DND-41 (cell line): ENCODE data around the gene RNF150.

ENCODE experiments used
- EZH2 ChIP-seq: IDR thresholded peaks from 3 replicates; pipeline ENCODE4 v1.6.1; 2012; ENCODE audit warnings: borderline replicate concordance, low read depth, mild to moderate bottlenecking, moderate library complexity, low read length, inconsistent platforms; ENCODE audit not compliant: severe bottlenecking
- TF ChIP-seq, protein P1 (sequence below): IDR thresholded peaks from 2 replicates; pipeline ENCODE4 v1.5.1; 2012; ENCODE audit warnings: borderline replicate concordance, low read length, moderate library complexity, mild to moderate bottlenecking; ENCODE audit not compliant: poor library complexity, severe bottlenecking; ENCODE audit errors: extremely low read depth

DNA sequence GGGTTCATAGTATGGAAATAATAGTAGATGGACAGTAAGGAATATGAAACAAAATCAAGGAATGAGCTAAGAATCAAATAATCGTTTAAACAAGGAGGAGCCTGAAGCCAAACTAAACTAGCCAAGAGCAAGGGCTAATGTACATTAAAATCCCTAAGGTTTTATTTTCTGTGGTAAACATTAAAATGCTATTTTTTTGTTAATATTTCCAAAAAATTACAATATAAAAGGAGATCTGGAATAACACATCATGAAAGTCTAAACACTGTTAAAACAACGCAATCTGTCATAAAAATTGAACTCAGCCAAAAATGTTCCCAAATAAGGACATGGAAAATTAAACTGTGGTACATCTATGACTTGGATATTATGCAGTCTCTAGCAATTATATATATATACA is 188.2 kb downstream of the RNF150 start:
- no peak for TF ChIP-seq EZH2
- TF ChIP-seq, protein P1, sequence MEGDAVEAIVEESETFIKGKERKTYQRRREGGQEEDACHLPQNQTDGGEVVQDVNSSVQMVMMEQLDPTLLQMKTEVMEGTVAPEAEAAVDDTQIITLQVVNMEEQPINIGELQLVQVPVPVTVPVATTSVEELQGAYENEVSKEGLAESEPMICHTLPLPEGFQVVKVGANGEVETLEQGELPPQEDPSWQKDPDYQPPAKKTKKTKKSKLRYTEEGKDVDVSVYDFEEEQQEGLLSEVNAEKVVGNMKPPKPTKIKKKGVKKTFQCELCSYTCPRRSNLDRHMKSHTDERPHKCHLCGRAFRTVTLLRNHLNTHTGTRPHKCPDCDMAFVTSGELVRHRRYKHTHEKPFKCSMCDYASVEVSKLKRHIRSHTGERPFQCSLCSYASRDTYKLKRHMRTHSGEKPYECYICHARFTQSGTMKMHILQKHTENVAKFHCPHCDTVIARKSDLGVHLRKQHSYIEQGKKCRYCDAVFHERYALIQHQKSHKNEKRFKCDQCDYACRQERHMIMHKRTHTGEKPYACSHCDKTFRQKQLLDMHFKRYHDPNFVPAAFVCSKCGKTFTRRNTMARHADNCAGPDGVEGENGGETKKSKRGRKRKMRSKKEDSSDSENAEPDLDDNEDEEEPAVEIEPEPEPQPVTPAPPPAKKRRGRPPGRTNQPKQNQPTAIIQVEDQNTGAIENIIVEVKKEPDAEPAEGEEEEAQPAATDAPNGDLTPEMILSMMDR: no peak
